ENCODE measurements around the gene IGFBP6.

DNA sequence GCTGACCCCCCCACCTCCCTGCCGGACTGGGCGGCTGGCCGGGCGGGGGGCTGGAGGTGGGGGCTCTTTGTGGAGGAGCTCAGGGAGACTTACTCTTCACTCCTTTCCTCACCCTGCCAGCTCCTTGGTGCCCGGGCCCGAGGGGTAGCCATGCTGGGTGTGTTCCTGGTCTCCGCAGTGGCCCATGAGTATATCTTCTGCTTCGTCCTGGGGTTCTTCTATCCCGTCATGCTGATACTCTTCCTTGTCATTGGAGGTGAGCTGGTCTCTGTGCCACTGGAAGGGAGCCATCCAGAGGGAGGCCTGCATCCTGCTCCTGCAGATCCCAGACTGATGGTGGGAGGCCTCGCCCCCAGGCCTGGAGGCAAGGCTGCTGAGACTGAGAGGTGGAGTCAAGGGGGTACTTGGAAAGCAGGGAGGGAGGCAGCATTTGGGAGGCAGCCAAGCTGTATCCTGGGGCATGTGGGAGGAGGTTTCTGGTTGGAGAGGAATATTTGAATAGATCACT lies 25.5 kb downstream of the IGFBP6 start:
- TF ChIP-seq POLR2A (IDR thresholded peaks at IDR 0.05; ENCODE audit: low read length) (no peak), RAD21 (conservative IDR thresholded peaks at IDR 0.05 in 1 of 2, IDR thresholded peaks at IDR 0.05 in 1 of 2) (no peak), MAFK (IDR thresholded peaks at IDR 0.05; ENCODE audit: partially characterized antibody) (no peak), CHD4 (IDR thresholded peaks at IDR 0.05; ENCODE audit: borderline replicate concordance) (no peak), KDM5A (IDR thresholded peaks at IDR 0.05) (no peak), ZFP36 (IDR thresholded peaks at IDR 0.05; ENCODE audit: borderline replicate concordance, partially characterized antibody) (no peak), SMC3 (IDR thresholded peaks at IDR 0.05) (no peak), EP300 (IDR thresholded peaks at IDR 0.05) (no peak), SREBF2 (IDR thresholded peaks at IDR 0.05) (no peak)
- TF ChIP-seq, protein P1, sequence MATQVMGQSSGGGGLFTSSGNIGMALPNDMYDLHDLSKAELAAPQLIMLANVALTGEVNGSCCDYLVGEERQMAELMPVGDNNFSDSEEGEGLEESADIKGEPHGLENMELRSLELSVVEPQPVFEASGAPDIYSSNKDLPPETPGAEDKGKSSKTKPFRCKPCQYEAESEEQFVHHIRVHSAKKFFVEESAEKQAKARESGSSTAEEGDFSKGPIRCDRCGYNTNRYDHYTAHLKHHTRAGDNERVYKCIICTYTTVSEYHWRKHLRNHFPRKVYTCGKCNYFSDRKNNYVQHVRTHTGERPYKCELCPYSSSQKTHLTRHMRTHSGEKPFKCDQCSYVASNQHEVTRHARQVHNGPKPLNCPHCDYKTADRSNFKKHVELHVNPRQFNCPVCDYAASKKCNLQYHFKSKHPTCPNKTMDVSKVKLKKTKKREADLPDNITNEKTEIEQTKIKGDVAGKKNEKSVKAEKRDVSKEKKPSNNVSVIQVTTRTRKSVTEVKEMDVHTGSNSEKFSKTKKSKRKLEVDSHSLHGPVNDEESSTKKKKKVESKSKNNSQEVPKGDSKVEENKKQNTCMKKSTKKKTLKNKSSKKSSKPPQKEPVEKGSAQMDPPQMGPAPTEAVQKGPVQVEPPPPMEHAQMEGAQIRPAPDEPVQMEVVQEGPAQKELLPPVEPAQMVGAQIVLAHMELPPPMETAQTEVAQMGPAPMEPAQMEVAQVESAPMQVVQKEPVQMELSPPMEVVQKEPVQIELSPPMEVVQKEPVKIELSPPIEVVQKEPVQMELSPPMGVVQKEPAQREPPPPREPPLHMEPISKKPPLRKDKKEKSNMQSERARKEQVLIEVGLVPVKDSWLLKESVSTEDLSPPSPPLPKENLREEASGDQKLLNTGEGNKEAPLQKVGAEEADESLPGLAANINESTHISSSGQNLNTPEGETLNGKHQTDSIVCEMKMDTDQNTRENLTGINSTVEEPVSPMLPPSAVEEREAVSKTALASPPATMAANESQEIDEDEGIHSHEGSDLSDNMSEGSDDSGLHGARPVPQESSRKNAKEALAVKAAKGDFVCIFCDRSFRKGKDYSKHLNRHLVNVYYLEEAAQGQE (IDR thresholded peaks at IDR 0.05): no peak
- TF ChIP-seq, protein P2, sequence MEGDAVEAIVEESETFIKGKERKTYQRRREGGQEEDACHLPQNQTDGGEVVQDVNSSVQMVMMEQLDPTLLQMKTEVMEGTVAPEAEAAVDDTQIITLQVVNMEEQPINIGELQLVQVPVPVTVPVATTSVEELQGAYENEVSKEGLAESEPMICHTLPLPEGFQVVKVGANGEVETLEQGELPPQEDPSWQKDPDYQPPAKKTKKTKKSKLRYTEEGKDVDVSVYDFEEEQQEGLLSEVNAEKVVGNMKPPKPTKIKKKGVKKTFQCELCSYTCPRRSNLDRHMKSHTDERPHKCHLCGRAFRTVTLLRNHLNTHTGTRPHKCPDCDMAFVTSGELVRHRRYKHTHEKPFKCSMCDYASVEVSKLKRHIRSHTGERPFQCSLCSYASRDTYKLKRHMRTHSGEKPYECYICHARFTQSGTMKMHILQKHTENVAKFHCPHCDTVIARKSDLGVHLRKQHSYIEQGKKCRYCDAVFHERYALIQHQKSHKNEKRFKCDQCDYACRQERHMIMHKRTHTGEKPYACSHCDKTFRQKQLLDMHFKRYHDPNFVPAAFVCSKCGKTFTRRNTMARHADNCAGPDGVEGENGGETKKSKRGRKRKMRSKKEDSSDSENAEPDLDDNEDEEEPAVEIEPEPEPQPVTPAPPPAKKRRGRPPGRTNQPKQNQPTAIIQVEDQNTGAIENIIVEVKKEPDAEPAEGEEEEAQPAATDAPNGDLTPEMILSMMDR (IDR thresholded peaks at IDR 0.05): no peak
- TF ChIP-seq, protein P3, sequence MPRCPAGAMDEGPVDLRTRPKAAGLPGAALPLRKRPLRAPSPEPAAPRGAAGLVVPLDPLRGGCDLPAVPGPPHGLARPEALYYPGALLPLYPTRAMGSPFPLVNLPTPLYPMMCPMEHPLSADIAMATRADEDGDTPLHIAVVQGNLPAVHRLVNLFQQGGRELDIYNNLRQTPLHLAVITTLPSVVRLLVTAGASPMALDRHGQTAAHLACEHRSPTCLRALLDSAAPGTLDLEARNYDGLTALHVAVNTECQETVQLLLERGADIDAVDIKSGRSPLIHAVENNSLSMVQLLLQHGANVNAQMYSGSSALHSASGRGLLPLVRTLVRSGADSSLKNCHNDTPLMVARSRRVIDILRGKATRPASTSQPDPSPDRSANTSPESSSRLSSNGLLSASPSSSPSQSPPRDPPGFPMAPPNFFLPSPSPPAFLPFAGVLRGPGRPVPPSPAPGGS (IDR thresholded peaks at IDR 0.05): no peak
- TF ChIP-seq, protein P4, sequence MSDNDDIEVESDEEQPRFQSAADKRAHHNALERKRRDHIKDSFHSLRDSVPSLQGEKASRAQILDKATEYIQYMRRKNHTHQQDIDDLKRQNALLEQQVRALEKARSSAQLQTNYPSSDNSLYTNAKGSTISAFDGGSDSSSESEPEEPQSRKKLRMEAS (IDR thresholded peaks at IDR 0.05): no peak
- TF ChIP-seq, protein P5, sequence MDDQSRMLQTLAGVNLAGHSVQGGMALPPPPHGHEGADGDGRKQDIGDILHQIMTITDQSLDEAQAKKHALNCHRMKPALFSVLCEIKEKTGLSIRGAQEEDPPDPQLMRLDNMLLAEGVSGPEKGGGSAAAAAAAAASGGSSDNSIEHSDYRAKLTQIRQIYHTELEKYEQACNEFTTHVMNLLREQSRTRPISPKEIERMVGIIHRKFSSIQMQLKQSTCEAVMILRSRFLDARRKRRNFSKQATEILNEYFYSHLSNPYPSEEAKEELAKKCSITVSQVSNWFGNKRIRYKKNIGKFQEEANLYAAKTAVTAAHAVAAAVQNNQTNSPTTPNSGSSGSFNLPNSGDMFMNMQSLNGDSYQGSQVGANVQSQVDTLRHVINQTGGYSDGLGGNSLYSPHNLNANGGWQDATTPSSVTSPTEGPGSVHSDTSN (IDR thresholded peaks at IDR 0.05): no peak

Measured in A549 (cell line).